WTC11 (cell line): Measurements from ENCODE around the gene PAM16. TPM values are rescaled to one million over a fixed set of nuclear protein-coding genes. Genes with fewer than 3 reads are reported as not detected.

Source experiments
- ATAC-seq: fragments of 200-7000 bp; cut with Tn5 transposase; 2 replicates; pipeline ENCODE4 v1.10.0; 2021; ENCODE audit warnings: mild to moderate bottlenecking, moderate library complexity
- CTCF ChIA-PET: fragments of 300-600 bp; sonication (Branson Sonifier 250); formaldehyde crosslinking; loops from one replicate; lab custom pipeline; 2021; ENCODE audit warnings: antibody characterized with exemption; lab: Charles Lee
- POLR2A ChIA-PET: fragments of 350-600 bp; sonication (Branson Sonifier 250); formaldehyde crosslinking; loops from one replicate; lab custom pipeline; 2021; ENCODE audit warnings: antibody characterized with exemption; lab: Charles Lee
- DNase-seq: peaks from one replicate; pipeline ENCODE4 v3.0.0; 2021; ENCODE audit warnings: low spot score
- H3K27ac Mint-ChIP-seq: 2 replicates; pipeline ENCODE4 v1.8.0; 2021; ENCODE audit warnings: mixed read lengths
- H3K27me3 Mint-ChIP-seq: 2 replicates; pipeline ENCODE4 v1.8.0; 2021; ENCODE audit warnings: low read depth, mild to moderate bottlenecking, moderate library complexity, mixed read lengths
- H3K36me3 Mint-ChIP-seq: 2 replicates; pipeline ENCODE4 v1.8.0; 2021; ENCODE audit warnings: mixed read lengths
- H3K4me1 Mint-ChIP-seq: 2 replicates; pipeline ENCODE4 v1.8.0; 2022; ENCODE audit warnings: mixed read lengths
- H3K4me3 Mint-ChIP-seq: 2 replicates; pipeline ENCODE4 v1.8.0; 2021; ENCODE audit warnings: mild to moderate bottlenecking, moderate library complexity, mixed read lengths
- H3K9me3 Mint-ChIP-seq: 2 replicates; pipeline ENCODE4 v1.8.0; 2021; ENCODE audit warnings: mixed read lengths
- ATF3 ChIP-seq: sonication (generic); formaldehyde crosslinking; conservative IDR thresholded peaks from 2 replicates; pipeline ENCODE4 v1.8.1; 2022; ENCODE audit warnings: mild to moderate bottlenecking, missing genetic modification reagents
- CREB1 ChIP-seq: sonication (generic); formaldehyde crosslinking; IDR thresholded peaks from 2 replicates; pipeline ENCODE4 v1.8.0; 2023; ENCODE audit warnings: mild to moderate bottlenecking, missing genetic modification reagents
- ETV6 ChIP-seq: sonication (generic); formaldehyde crosslinking; IDR thresholded peaks from 2 replicates; pipeline ENCODE4 v1.8.1; 2022; ENCODE audit warnings: mild to moderate bottlenecking, missing genetic modification reagents
- GTF2I ChIP-seq: fragments of 250-450 bp; sonication (Bioruptor Pico); conservative IDR thresholded peaks from 2 replicates; pipeline ENCODE4 v1.4.0; 2021; ENCODE audit warnings: mild to moderate bottlenecking
- HMGA2 ChIP-seq: fragments of 250-450 bp; sonication (Bioruptor Pico); IDR thresholded peaks from 2 replicates; pipeline ENCODE4 v1.4.0; 2021; ENCODE audit warnings: mild to moderate bottlenecking, moderate library complexity
- MXD4 ChIP-seq: fragments of 250-450 bp; sonication (Bioruptor Pico); IDR thresholded peaks from 2 replicates; pipeline ENCODE4 v1.8.0; 2021; ENCODE audit warnings: mild to moderate bottlenecking, moderate library complexity, borderline replicate concordance
- NFATC4 ChIP-seq: fragments of 250-450 bp; sonication (Bioruptor Pico); IDR thresholded peaks from 2 replicates; pipeline ENCODE4 v1.9.0; 2021; ENCODE audit warnings: mild to moderate bottlenecking
- NR1H2 ChIP-seq: sonication (generic); formaldehyde crosslinking; IDR thresholded peaks from 2 replicates; pipeline ENCODE4 v1.9.0; 2021; ENCODE audit warnings: mild to moderate bottlenecking, moderate library complexity, missing genetic modification reagents
- SMAD4 ChIP-seq: sonication (generic); formaldehyde crosslinking; IDR thresholded peaks from 2 replicates; pipeline ENCODE4 v1.8.0; 2022; ENCODE audit warnings: mild to moderate bottlenecking, missing genetic modification reagents
- ZBTB21 ChIP-seq: sonication (generic); formaldehyde crosslinking; IDR thresholded peaks from 2 replicates; pipeline ENCODE4 v1.8.1; 2023; ENCODE audit warnings: mild to moderate bottlenecking, missing genetic modification reagents, borderline replicate concordance
- ZNF532 ChIP-seq: fragments of 250-450 bp; sonication (Bioruptor Pico); IDR thresholded peaks from 2 replicates; pipeline ENCODE4 v1.9.0; 2021; ENCODE audit warnings: mild to moderate bottlenecking, borderline replicate concordance
- total RNA-seq: library from RNA; stranded (reverse); gene quantifications from 3 replicates; pipeline ENCODE4 v1.2.3, GENCODE V29; 2021
- TF ChIP-seq, protein P1 (sequence below): fragments of 250-450 bp; sonication (Bioruptor Pico); IDR thresholded peaks from 2 replicates; pipeline ENCODE4 v1.9.0; 2021; ENCODE audit warnings: mild to moderate bottlenecking
- TF ChIP-seq, protein P2 (sequence below): sonication (generic); formaldehyde crosslinking; conservative IDR thresholded peaks from 2 replicates; pipeline ENCODE4 v1.8.1; 2023; ENCODE audit warnings: mild to moderate bottlenecking, low read depth, missing genetic modification reagents, moderate library complexity
- TF ChIP-seq, protein P3 (sequence below): sonication (generic); formaldehyde crosslinking; IDR thresholded peaks from 2 replicates; pipeline ENCODE4 v1.8.1; 2023; ENCODE audit warnings: mild to moderate bottlenecking, missing genetic modification reagents
- TF ChIP-seq, protein P4 (sequence below): sonication (generic); formaldehyde crosslinking; IDR thresholded peaks from 2 replicates; pipeline ENCODE4 v1.8.1; 2022; ENCODE audit warnings: mild to moderate bottlenecking, moderate library complexity, missing genetic modification reagents
- TF ChIP-seq, protein P5 (sequence below): sonication (generic); formaldehyde crosslinking; IDR thresholded peaks from 2 replicates; pipeline ENCODE4 v1.8.0; 2022; ENCODE audit warnings: mild to moderate bottlenecking, missing genetic modification reagents
- TF ChIP-seq, protein P6 (sequence below): sonication (generic); formaldehyde crosslinking; IDR thresholded peaks from 2 replicates; pipeline ENCODE4 v1.8.0; 2022; ENCODE audit warnings: mild to moderate bottlenecking, missing genetic modification reagents
- TF ChIP-seq, protein P7 (sequence below): fragments of 250-450 bp; sonication (Bioruptor Pico); conservative IDR thresholded peaks from 2 replicates; pipeline ENCODE4 v1.9.0; 2021; ENCODE audit warnings: mild to moderate bottlenecking

Gene PAM16
- total RNA-seq, 1 experiment from 2014 or later: 88.9 TPM

DNA sequence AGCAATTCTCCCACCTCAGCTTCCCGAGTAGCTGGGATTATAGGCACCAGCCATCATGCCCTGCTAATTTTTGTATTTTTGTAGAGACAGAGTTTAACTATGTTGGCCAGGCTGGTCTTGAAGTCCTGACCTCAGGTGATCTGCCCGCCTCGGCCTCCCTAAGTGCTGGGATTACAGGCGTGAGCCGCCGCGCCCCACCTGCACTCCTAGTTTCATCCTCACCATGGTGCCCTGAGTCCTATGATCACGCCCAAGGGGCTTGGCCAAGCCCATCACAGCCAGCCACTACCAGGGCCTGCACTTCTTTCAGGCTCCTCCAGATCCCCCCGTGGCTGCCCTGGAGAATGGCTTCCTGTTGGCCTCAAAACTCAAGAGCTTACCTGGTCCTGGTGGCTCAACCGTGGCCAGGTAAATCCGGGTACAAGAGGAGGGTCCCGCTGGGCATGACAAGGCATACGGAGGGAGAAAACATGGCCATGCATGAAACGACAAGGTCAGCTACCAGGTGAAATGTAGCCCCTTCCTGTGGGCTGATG is 57.9 kb downstream of the PAM16 start:
- TF ChIP-seq ETV6 (CRISPR knock-in tag) (0 out of 2 replicates have a peak, but pooled peaks have one; percentile 14), HMGA2 (CRISPR knock-in tag) (no peak)
- Mint-ChIP-seq H3K36me3 (no peaks in the 10 kb centered on the region), H3K4me1 (peaks cover 38% of the 10 kb centered on the region), H3K9me3 (no peaks in the 10 kb centered on the region), H3K4me3 (peak overlapping the region; percentile 59), H3K27me3 (no peaks in the 10 kb centered on the region), H3K27ac (peak overlapping the region; percentile 97)
- ATAC-seq: peak; percentile 13
- ChIA-PET CTCF (interaction anchor here (0.6 to 12.3 kb wide), 17 partner anchors 9 to 1340 kb away, joined by 3 to 185 read pairs (median 5); partner anchors contain the start of genes GLIS2 and TFAP4), POLR2A (interaction anchor here (0.6 to 2.2 kb wide), 4 partner anchors 14 to 22 kb away, joined by 4 to 17 read pairs (median 11); partner anchors contain the start of gene TFAP4)
- DNase-seq: no peak

DNA sequence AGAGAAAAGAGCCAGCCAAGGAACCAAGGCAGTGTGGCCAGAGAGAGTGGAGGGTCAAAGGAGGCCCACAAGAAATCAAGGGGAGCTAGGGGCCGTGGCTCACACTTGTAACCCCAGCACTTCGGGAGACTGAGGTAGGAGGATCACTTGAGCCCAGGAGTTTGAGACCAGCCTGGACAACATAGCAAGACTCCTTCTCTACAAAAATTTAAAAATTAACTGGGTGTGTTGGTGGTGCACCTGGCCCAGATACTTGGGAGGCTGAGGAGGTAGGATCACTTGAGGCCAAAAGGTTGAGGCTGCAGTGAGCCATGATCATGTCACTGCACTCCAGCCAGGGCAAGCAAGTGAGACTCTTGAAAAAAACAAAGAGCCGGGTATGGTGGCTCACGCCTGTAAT is 59.4 kb downstream of the PAM16 start:
- Mint-ChIP-seq H3K27me3 (no peaks in the 10 kb centered on the region), H3K9me3 (no peaks in the 10 kb centered on the region), H3K36me3 (no peaks in the 10 kb centered on the region), H3K4me3 (no peak overlapping the region), H3K4me1 (peaks cover 38% of the 10 kb centered on the region), H3K27ac (no peak overlapping the region)
- POLR2A ChIA-PET: no interaction called here
- no peak for ATAC-seq
- CTCF ChIA-PET: interaction anchor here (1.2 to 12.3 kb wide), 2 partner anchors 16 to 38 kb away, joined by 3 to 185 read pairs; no protein-coding TSS in a partner anchor
- DNase-seq: no peak
- no peak for TF ChIP-seq MXD4 (CRISPR knock-in tag)
- no peak for TF ChIP-seq NFATC4 (CRISPR knock-in tag)
- TF ChIP-seq ZBTB21: no peak
- TF ChIP-seq, protein P1, sequence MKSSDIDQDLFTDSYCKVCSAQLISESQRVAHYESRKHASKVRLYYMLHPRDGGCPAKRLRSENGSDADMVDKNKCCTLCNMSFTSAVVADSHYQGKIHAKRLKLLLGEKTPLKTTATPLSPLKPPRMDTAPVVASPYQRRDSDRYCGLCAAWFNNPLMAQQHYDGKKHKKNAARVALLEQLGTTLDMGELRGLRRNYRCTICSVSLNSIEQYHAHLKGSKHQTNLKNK (CRISPR knock-in tag): no peak
- TF ChIP-seq ATF3: no peak
- TF ChIP-seq, protein P2, sequence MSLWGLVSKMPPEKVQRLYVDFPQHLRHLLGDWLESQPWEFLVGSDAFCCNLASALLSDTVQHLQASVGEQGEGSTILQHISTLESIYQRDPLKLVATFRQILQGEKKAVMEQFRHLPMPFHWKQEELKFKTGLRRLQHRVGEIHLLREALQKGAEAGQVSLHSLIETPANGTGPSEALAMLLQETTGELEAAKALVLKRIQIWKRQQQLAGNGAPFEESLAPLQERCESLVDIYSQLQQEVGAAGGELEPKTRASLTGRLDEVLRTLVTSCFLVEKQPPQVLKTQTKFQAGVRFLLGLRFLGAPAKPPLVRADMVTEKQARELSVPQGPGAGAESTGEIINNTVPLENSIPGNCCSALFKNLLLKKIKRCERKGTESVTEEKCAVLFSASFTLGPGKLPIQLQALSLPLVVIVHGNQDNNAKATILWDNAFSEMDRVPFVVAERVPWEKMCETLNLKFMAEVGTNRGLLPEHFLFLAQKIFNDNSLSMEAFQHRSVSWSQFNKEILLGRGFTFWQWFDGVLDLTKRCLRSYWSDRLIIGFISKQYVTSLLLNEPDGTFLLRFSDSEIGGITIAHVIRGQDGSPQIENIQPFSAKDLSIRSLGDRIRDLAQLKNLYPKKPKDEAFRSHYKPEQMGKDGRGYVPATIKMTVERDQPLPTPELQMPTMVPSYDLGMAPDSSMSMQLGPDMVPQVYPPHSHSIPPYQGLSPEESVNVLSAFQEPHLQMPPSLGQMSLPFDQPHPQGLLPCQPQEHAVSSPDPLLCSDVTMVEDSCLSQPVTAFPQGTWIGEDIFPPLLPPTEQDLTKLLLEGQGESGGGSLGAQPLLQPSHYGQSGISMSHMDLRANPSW: no peak
- TF ChIP-seq, protein P3, sequence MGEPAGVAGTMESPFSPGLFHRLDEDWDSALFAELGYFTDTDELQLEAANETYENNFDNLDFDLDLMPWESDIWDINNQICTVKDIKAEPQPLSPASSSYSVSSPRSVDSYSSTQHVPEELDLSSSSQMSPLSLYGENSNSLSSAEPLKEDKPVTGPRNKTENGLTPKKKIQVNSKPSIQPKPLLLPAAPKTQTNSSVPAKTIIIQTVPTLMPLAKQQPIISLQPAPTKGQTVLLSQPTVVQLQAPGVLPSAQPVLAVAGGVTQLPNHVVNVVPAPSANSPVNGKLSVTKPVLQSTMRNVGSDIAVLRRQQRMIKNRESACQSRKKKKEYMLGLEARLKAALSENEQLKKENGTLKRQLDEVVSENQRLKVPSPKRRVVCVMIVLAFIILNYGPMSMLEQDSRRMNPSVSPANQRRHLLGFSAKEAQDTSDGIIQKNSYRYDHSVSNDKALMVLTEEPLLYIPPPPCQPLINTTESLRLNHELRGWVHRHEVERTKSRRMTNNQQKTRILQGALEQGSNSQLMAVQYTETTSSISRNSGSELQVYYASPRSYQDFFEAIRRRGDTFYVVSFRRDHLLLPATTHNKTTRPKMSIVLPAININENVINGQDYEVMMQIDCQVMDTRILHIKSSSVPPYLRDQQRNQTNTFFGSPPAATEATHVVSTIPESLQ: no peak
- TF ChIP-seq, protein P4, sequence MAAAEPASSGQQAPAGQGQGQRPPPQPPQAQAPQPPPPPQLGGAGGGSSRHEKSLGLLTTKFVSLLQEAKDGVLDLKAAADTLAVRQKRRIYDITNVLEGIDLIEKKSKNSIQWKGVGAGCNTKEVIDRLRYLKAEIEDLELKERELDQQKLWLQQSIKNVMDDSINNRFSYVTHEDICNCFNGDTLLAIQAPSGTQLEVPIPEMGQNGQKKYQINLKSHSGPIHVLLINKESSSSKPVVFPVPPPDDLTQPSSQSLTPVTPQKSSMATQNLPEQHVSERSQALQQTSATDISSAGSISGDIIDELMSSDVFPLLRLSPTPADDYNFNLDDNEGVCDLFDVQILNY (CRISPR knock-in tag): no peak
- no peak for TF ChIP-seq GTF2I
- TF ChIP-seq, protein P5, sequence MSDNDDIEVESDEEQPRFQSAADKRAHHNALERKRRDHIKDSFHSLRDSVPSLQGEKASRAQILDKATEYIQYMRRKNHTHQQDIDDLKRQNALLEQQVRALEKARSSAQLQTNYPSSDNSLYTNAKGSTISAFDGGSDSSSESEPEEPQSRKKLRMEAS (CRISPR knock-in tag): no peak
- TF ChIP-seq NR1H2 (CRISPR knock-in tag): no peak
- TF ChIP-seq, protein P6, sequence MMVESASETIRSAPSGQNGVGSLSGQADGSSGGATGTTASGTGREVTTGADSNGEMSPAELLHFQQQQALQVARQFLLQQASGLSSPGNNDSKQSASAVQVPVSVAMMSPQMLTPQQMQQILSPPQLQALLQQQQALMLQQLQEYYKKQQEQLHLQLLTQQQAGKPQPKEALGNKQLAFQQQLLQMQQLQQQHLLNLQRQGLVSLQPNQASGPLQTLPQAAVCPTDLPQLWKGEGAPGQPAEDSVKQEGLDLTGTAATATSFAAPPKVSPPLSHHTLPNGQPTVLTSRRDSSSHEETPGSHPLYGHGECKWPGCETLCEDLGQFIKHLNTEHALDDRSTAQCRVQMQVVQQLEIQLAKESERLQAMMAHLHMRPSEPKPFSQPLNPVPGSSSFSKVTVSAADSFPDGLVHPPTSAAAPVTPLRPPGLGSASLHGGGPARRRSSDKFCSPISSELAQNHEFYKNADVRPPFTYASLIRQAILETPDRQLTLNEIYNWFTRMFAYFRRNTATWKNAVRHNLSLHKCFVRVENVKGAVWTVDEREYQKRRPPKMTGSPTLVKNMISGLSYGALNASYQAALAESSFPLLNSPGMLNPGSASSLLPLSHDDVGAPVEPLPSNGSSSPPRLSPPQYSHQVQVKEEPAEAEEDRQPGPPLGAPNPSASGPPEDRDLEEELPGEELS (CRISPR knock-in tag): no peak
- no peak for TF ChIP-seq ZNF532 (CRISPR knock-in tag)
- no peak for TF ChIP-seq CREB1 (CRISPR knock-in tag)
- TF ChIP-seq, protein P7, sequence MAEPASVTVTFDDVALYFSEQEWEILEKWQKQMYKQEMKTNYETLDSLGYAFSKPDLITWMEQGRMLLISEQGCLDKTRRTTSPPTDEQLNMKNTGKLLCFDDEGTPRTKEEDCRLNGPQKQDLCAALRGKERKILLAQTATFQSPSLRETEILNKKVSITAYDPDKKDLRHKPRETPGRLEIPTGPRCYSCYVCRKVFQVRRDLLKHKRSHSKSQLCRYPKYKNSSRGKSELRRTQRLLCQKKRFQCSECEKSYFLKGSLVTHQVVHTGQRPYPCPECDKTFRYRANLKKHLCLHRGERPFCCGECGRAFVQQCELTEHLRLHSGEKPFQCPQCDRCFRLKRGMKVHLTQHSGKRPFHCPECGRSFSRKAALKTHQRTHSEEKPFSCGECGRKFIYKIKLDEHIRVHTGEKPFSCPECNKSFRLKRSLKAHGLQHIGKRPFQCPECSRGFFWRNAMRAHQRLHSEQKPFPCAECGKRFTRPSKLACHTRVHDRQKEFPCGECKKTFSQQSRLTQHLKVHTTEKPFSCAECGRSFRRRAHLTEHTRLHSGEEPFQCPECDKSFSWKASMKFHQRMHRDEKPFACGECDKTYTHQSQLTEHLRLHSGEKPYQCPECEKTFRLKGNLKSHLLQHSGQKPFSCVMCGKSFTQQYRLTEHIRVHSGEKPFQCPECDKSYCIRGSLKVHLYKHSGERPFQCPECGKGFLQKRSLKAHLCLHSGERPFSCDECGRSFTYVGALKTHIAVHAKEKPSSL (CRISPR knock-in tag): no peak
- no peak for TF ChIP-seq SMAD4
